Activated CD8-positive, alpha-beta memory T cell treated with anti-CD3 and anti-CD28 coated beads for 4 hours (primary cell): ENCODE results near the gene FADS1.

Experiments
- DNase-seq, 2 donors: peaks; one replicate each; pipeline ENCODE4 v3.0.0-alpha.2; 2020; ENCODE audit warnings: low read depth in 2 of 2

Gene FADS1

GRCh38 chr11:61776561-61777075 lies 40.2 kb downstream of the FADS1 start:
- DNase-seq = no peak

GRCh38 chr11:61775606-61776554 lies 40.9 kb downstream of the FADS1 start:
- DNase-seq = no peak

GRCh38 chr11:61775106-61775505 lies 41.7 kb downstream of the FADS1 start:
- no peak for DNase-seq

GRCh38 chr11:61774411-61774810 lies 42.4 kb downstream of the FADS1 start:
- DNase-seq = no peak

GRCh38 chr11:61773809-61774208 lies 43.0 kb downstream of the FADS1 start:
- no peak for DNase-seq

- DNase-seq = no peak
Measured at GRCh38 chr11:61773356-61773755, 43.4 kb downstream of the FADS1 start.

GRCh38 chr11:61771985-61772455 lies 44.8 kb downstream of the FADS1 start:
- DNase-seq = no peak

- DNase-seq = no peak
Measured at GRCh38 chr11:61771195-61771894, 45.5 kb downstream of the FADS1 start.

- no peak for DNase-seq
Measured at GRCh38 chr11:61769946-61770683, 46.7 kb downstream of the FADS1 start.

GRCh38 chr11:61769169-61769920 lies 47.5 kb downstream of the FADS1 start:
- no peak for DNase-seq

GRCh38 chr11:61768376-61769076 lies 48.3 kb downstream of the FADS1 start:
- DNase-seq = no peak

GRCh38 chr11:61766353-61766841 lies 50.4 kb downstream of the FADS1 start:
- no peak for DNase-seq

- no peak for DNase-seq
Measured at GRCh38 chr11:61765550-61766253, 51.1 kb downstream of the FADS1 start.

- no peak for DNase-seq
Measured at GRCh38 chr11:61764606-61765260, 52.1 kb downstream of the FADS1 start.

- no peak for DNase-seq
Measured at GRCh38 chr11:61763930-61764605, 52.7 kb downstream of the FADS1 start.

- DNase-seq = no peak
Measured at GRCh38 chr11:61762798-61763197, 54.0 kb downstream of the FADS1 start.

GRCh38 chr11:61762223-61762615 lies 54.6 kb downstream of the FADS1 start:
- no peak for DNase-seq

GRCh38 chr11:61761440-61762222 lies 55.2 kb downstream of the FADS1 start:
- DNase-seq = no peak
